Measurements from ENCODE around the gene CHN1.
A peak's percentile ranks its signal among the peaks of the same experiment; 100 is the strongest.

CHN1 gene

DNA sequence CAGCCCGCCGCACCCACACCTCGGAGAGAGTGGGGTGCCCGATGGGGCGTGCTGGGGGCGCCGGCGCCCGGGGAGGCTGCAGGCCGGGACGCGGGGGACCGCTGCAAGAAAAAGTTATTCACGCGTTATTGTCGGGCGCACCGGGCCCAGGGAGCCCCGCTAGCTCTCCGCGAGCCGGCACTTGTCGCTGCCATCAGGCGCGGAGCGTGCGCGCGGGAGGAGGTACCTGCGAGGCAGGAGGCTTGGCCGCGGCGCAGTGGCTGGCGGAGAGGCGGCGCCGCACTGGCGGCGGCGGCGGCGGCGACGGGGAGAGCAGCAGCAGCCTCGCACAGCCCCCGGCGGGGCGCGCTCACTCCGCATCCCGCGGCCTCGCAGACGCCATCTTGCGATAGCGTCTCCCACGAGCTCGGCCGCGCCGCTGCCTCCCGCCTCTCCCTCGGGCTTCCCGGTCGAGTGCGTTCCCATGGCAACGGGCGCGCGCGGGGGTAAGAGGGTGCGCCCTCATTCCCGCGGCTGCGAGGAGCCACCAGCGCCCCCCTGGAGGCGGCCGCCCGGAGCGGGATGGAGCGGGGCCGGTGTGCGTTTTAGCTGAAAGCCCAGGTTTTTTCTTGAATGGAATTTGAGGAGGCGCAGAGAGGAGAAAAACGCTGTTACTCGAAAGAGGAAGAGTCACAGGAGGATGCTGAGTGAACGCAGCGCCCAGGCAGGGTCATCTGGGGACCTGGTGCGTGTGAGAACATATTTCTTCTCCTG, at the start of gene CHN1:
Gene CHN1, minus strand, starts transcription at position 402 of the 753 bp plus-strand sequence. CDS start 469 bp downstream, outside the sequence.
- DNase-seq = peak; percentile 87

GRCh38 chr2:175054340-175054739, 49.2 kb upstream of the CHN1 start:
- DNase-seq = no peak

- DNase-seq = no peak
These were observed 44.5 kb upstream of the CHN1 start for GRCh38 chr2:175049661-175050060.

DNA sequence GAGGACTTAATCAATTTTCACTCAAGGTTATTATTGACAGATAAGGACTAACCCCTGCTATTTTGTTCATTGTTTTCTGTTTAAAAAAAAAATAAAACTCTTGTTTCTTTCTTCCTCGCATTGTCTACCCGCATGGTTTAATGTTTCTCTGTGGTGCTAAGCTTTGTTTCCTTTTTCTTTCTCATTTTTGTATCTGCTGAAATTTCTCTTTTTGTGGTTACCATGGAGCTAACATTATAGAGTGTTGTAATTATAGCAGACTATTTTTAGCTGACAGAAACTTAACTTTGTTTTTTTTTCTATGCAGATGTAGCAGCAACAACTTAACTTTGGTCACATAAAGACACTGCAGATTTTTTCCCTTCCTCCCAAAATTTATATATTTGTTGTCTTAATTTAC, 43.1 kb upstream of the CHN1 start:
- DNase-seq = no peak

DNA sequence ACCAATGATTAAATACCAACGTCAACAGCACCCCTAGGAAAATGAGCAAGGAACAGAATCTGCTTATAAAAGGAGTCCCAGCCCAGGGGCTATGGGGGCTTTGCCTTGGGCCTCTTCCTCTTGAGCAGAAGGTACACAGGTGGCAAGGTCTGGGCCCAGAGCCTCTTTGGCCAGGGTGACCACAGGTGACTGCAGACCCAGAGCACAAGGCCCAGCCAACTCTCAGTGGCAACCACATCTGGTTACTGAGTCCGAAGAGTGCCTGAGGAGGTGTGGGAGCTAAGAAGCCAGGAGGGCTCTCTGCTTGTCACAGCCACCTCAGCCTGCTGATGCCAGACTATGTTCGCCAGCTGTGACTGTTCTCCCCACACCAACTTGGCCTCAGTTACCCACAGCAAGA, 34.3 kb upstream of the CHN1 start:
- no peak for DNase-seq

- no peak for DNase-seq
These were observed 33.9 kb upstream of the CHN1 start for GRCh38 chr2:175039031-175039430.

DNA sequence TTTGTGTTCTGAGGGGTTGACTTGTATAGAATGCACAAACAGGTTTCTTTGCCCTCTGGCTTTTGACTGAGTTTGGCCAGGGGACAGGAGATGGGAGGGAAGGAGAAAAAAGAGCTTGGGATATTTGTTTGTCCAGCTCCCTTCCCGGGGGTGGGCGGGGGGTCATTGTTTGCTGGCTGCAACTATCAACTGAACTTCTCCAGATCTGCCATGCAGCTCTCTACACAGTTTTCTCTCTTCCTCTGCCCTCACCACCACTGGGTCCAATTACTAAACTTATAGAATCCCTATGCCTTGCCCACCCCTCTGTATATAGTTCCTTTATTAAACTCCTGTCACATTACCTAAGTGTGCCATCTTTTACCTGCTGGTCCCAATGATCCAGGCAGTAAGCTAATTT, 32.8 kb upstream of the CHN1 start:
- no peak for DNase-seq

- no peak for DNase-seq
These were observed 31.4 kb upstream of the CHN1 start for GRCh38 chr2:175036582-175037018.

GRCh38 chr2:175035806-175036205, 30.6 kb upstream of the CHN1 start:
- DNase-seq = no peak

- no peak for DNase-seq
These were observed 29.5 kb upstream of the CHN1 start for GRCh38 chr2:175034716-175035115.

- DNase-seq = peak; percentile 2
These were observed 25.4 kb upstream of the CHN1 start for GRCh38 chr2:175030380-175031271.

GRCh38 chr2:175027755-175028154, 22.6 kb upstream of the CHN1 start:
- DNase-seq = no peak

- DNase-seq = no peak
These were observed 21.2 kb upstream of the CHN1 start for GRCh38 chr2:175026385-175026784.

DNA sequence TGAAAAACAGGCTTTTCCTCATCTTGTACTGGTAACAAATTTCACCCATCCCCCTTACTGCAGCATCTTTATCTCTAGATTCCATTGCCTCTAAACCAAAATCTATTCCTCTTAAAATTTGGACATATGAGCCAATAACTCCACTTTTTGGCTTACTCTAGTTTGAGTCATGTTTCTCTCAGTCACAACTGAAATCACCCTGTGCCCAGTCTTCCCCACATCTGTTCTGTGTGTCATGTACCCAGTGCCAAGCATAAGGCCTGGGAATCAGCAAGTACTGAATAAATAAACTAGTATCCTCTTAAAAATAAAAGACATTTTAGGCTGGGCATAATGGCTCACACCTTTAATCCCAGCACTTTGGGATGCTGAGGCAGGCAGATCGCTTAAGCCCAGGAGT, 20.8 kb upstream of the CHN1 start:
- DNase-seq = no peak

DNA sequence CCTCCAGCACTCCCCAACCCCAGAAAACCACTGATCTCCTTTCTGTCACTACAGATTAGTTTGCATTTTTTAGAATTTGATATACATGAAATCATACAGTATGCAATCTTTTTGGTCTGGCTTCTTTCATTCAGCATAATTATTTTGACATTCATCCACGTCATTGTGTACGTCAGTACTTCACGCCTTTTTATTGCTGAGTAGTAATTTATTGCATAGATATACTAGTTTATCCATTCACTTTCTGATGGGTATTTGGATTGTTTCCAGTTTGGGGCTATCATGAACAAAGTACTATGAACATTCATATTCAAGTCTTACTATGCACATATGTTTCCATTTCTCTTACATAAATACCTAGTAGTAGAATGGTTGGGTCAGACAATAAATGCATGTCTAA, 20.1 kb upstream of the CHN1 start:
- no peak for DNase-seq

GRCh38 chr2:175022923-175023322, 17.7 kb upstream of the CHN1 start:
- DNase-seq = no peak

DNA sequence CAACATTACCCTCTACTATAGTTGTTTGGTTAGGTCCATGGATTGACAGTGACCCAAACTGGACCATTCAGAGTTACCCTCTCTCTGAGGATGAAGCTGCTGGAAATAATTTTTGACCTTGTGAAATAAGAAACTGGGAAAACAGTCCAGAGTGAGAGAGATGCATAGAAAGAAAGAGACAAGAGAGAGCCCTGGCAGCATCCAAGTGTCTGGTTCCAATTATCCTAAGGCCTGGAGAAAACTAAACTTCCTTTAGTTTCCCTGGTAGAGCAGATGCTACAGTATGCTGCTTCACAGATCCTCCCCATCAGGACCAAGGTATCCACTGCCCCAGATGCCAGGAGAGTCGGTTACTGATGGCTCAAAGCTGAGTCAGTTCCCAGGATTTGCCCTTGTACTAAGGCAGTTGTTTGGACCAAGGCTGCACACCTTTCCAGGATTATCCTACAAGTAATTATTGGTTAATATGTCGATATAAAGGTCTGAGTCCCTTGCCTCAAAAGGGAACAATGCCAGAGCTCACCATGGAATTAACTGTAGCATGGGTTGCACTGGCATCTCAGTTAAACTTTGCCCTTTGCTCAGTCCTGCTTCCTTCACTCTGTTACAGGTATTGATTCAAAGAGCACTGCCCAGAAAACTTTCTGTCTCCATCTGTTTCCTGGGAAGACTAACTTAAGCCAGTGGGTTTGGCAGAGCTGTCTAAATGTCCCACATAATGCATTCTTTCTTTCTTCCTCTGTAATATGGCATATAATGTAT, 14.6 kb upstream of the CHN1 start:
- no peak for DNase-seq

DNA sequence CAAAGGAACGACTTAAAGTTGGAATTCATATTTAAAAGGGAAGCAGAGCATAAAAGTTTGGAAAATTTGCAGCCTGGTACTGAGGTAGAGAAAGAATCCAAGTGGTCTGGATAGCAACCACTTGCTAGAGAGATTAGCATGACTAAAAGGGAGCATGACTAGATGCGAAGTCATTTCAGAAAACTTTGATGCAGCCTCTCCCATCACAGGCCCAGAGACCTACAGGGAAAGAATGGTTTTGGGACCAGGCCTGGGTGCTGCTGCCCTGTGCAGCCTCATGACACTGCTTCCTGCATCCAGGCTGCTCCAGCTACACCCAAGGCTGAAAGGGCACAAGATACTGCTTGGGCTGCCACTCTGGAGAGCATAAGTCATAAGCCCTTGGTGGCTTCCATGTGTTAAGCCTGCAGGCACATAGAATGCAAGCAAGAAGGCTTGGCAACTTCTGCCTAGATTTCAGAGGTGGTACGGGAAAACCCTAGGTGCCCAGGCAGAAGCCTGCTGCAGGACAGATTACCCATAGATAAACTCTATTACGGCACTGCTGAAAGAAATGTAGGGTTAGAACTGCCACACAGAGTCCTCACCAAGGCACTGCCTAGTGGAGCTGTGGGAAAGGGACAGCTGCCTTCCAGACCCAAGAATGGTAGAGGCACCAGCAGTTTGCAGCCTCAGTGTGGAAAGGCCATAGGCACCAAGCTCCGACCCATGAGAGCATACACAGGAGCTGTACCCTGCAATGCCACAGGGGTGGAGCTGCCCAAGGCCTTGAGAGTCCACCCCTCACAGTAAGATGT, 12.6 kb upstream of the CHN1 start:
- no peak for DNase-seq

- no peak for DNase-seq
These were observed 10.2 kb upstream of the CHN1 start for GRCh38 chr2:175015340-175015739.

- no peak for DNase-seq
These were observed 7.3 kb upstream of the CHN1 start for GRCh38 chr2:175012516-175012915.

- no peak for DNase-seq
These were observed 6.3 kb upstream of the CHN1 start for GRCh38 chr2:175011505-175011904.

DNA sequence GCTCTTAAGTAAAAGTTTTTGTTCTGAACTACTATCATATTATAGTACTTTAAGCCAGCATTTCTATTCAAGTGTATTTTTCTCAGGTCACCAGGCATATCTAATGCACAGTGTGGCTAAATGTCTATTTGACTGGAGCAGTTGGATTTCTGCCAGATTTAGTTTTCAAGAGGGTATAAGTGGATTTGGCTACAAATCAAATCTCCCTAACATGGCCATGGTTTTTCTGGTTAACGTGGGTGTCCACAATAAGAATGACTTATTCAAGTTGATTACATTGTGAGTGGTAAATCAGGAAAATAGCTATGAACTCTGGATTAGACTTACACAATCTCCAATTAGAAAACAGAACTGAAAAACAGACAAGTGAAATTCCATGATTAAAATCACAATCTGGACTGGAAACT, 5.7 kb upstream of the CHN1 start:
- DNase-seq = peak; percentile 76

Data from NCI-H1092 (cell line).